GM12872 (cell line): ENCODE data around the gene CACNA2D2.

Experiments
- TF ChIP-seq, protein P1 (sequence below): IDR thresholded peaks from 3 replicates; pipeline ENCODE4 v1.5.1; 2011; ENCODE audit warnings: low read depth, mild to moderate bottlenecking, low read length, moderate library complexity; ENCODE audit not compliant: insufficient read depth

The CACNA2D2 gene

DNA sequence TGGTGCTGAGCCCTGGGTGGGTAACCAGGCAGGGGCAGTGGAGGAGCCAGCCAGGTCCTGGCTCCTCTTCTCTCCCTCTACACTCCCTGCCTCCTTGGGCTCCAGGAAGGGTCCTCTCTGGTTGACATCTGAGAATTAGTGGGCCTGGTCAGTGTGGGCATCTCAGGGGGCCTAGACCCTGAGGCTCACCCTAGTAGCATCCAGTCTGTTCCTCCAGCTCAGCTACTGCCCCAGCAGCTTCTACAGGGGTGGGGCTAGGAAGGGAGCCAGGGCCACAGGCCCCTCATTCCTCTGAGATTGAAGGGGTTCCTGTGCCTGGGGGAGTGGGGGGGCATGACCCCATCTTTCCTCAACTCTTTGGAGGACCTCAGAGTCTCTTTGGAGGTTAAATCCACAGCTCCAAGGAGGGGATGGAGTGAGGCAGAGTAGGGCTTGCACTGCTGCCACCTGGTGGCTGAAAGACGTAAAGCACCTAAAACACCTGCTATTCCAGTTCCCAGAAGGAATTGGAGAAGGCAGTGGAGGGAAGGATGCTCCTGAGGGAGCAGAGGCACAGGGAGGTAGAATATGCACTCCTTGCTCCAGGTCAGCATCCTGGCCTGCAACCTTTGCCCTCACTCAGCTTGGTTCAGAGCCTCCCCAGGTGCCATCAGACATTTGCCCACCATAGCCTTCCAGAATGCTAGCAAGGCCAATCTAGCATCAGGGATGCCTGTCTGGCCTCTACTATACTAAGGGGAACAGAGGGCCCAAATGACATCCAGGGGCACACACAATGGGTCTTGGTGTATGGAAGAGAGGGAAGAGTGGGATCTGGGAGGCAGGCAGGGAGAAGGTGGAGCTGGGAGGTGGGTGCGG is 39.0 kb upstream of the CACNA2D2 start:
- TF ChIP-seq, protein P1, sequence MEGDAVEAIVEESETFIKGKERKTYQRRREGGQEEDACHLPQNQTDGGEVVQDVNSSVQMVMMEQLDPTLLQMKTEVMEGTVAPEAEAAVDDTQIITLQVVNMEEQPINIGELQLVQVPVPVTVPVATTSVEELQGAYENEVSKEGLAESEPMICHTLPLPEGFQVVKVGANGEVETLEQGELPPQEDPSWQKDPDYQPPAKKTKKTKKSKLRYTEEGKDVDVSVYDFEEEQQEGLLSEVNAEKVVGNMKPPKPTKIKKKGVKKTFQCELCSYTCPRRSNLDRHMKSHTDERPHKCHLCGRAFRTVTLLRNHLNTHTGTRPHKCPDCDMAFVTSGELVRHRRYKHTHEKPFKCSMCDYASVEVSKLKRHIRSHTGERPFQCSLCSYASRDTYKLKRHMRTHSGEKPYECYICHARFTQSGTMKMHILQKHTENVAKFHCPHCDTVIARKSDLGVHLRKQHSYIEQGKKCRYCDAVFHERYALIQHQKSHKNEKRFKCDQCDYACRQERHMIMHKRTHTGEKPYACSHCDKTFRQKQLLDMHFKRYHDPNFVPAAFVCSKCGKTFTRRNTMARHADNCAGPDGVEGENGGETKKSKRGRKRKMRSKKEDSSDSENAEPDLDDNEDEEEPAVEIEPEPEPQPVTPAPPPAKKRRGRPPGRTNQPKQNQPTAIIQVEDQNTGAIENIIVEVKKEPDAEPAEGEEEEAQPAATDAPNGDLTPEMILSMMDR = peak; percentile 97

DNA sequence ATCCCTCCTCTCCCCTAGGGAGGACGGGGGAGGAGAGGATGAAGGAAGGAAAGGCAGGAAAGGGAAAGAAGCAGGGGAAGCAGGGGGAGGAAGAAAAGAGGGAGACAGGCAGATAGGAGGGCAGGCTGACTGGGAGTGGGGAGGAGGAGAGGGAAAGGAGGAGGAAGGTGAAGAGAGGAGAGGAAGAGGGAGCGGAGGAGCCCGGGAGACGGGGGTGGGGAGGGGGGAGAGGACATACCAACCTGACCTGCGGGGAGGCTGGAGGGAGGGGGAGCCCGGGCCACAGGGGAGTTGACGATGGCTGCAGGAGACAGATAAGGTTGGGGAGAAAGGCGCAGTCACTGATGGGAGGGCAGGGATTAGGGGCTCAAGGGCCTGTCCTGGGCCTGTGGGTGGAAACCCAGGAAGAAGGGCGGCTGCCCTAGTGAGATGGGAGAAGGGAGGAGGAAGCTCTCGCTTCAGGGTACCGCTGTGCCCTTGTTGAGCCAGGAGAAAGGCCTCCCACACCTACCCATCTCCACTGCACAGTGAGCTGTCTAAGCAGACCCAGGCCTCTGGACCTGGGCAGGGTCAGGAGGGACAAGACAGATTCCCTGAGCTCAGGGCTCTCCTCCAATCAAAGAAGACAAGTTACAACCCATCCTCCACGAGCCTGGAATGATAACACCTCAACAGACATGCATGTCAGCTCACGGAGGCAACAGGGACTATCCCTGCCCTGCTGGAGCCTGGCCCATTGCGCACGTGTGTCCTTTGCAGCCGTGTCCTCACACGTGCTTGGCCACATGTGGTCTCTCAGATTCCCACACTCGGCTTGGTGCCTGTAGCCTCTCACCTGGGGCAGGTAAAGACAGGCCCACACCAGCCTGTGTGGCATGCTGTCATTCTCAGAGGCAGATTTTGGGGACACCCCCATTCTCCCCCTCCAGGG is 36.2 kb upstream of the CACNA2D2 start:
- TF ChIP-seq, protein P1 = no peak

DNA sequence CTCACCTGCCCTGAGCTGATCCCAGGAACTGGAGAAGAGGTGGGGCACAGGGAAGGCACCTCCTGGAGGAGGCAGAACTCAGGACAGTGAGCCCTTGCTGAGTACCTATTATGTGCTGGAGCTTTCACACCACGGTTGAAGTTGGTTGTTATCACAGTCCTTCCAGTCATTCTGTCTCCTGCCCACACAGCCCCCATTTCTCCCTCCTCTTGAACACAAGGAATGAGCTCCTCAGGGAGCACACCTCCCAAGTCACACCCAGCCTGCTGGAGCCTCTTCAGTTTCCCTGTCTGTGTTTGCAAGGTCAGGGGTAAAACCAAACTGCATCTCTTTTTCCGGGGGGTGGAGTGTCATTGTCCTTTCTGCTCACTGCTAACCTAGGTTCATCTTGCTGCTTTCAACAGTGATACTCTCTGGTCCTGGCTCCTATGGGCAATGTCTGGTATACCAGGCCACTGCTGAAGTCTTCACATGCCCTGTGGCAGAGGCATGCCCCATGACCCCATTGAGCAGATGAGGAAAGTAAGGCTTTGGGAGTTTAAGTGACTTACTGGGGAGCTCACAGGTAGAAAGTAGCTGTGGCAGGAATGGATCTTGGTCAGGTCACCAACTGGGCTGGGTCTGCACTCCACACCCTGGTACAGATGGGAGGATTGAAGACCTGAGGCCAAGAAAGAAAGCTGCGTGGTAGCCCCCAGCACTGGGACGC is 34.1 kb upstream of the CACNA2D2 start:
- TF ChIP-seq, protein P1 = no peak

DNA sequence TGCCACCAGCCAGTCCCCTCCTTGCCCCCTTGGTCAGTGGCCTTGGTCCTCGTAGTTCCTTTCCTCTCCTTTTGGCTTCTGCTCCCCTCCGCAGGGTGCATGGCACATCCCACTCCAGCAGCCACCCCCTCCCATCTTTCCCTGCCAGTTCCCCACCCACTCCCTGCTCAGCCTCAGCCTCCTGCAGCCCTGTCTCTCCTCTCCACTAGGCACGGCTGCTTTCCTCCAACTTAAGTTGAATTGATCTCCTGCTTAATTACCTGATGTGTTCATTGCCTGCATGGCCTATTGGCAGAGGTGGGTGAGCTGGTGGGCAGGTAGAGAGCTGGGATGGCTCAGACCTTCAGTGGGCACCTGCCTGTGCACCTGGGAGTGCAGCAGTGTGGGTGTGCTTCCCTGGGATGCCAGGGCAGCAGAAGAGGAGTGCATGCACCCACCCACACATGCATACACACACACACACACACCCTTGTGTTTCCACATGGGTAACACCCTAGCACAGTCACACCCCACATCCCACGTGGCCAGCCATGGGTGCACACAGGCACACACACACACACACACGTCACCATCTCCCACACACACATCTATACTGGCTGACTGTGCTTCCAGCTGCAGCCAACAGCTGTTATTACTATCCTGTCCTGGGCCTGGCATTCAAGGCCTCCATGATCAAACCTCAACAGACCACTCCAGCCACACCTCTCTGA is 33.2 kb upstream of the CACNA2D2 start:
- TF ChIP-seq, protein P1 = no peak

DNA sequence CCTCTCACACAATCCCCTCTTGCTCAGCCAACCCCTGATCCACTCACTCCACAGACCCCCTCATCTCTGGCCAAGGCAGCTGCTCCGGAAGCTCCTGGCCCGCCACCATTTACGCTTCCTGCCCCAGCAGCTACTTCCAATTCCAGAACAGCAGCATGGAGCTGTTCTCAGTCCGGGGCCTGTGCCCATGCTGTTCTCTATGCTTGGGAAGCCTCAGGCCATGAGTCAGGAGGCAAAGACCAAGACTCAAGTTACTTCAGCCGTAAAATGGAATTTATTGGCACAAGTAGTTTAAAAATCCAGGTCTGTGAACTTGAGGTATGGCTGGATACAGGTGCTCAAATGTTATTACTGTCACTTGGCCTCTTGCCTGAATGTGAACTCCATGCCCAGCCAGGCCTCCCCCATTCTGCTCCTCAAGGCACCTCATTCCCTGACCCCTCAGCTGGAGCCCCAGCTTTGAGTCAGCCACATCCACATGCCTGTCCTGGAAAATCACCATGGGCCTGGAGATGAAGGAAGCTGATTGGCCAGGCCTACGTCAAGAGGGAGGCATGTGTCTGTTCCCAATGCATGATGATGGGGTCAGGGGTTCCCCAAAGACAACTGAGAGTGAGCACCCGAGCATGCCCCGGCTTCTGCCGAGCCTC is 31.4 kb upstream of the CACNA2D2 start:
- TF ChIP-seq, protein P1 = no peak

DNA sequence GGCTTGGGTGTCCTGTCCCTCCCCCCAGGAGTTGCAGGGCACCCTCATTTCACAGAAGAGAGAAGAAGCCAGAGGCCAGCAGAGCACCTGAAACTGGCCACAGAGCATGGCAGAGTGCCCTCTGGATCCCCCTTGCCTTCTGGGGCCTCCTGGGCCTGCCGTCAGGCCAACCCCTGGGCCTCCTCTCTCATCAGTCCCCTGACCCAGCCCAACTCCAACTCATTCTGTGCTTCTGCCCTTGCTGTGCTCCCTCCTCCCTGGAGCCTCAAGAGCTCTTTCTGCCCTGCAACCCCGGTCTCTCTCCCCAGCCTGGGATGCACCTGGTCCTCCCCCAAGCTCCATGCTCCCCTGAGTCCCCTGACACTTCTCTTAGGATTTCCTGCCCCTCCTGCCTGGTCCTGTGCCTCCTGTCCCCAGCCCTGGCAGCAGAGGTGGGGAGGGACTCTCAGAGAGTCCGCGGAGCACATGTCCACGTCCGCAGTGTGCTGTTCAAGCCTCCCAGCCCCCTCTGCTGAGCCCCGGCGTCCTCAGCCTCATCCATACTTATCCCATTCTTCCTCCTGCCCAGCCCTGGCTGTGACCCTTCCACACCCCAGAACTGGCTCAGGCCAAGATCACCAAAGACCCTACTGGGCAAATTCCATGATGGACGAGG is 30.5 kb upstream of the CACNA2D2 start:
- TF ChIP-seq, protein P1 = no peak
